GM18508 (cell line): Measurements from ENCODE around the gene KCNT2.
"Not testable (repeated sequence)": the region's sequence is repeated elsewhere in the genome, so short reads cannot be mapped to it uniquely, and the experiment has no call there.

Experiments used
- ATAC-seq: cut with Tn5 transposase; IDR thresholded peaks from one replicate; pipeline ENCODE4 v1.9.1; 2021; ENCODE audit warnings: moderate number of reproducible peaks; ENCODE audit not compliant: insufficient read depth, unreplicated experiment

The KCNT2 gene

DNA sequence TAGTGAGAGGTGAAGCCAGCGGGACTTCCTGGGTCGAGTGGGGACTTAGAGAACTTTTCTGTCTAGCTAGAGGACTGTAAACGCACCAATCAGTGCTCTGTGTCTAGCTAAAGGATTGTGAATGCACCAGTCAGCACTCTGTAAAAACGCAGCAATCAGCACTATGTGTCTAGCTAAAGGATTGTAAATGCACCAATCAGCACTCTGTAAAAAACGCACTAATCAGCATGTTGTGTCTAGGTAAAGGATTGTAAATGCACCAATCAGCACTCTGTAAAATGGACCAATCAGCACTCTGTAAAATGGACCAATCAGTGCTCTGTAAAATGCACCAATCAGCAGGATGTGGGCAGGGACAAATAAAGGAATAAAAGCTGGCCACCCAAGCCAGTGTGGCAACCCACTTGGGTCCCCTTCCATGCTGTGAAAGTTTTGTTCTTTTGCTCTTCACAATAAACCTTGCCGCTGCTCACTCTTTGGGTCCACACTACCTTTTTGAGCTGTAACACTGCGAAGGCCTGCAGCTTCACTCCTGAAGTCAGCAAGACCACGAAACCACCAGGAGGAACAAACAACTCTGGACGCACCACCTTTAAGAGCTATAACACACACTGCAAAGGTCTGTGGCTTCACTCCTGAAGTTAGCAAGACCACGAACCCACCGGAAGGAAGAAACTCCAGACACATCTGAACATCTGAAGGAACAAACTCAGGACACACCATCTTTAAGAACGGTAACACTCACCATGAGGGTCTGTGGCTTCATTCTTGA, 85.5 kb downstream of the KCNT2 start:
- ATAC-seq: not testable (repeated sequence)

DNA sequence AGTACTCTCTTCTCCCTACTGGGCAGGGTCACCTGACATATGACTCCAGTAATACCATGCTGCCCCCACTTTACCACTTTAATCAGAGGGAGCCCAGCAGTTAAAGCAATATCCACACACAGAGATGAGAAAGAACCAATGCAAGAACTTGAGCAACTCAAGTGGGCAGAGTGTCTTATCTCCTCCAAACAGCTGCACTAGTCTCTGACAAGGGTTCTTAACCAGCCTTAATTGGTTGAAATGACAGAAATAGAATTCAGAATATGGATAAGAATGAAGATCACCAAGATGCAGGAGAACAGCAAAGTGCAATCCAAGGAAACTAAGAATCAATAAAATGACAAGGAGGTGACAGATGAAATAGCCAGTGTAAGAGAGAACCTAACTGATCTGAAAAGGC, 91.0 kb downstream of the KCNT2 start:
- no peak for ATAC-seq

DNA sequence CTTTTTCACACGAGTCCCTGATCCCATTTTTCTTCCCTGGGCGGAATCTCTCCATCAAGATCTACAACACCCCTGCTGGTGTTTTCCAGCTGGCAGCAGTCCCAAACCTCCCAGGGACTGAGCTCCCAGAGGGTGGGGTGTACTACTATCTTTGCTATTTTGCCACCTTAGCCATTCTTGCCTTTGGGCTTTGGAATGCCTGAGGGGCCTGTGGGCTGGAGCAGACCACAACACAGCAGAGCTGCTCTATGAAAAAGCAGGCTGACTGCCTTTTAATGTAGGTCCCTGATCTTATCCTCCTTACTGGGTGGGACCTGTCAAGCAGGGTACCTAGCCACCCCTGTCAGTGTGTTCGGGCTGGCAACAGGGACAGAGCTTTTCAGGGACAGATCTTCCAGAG, 91.9 kb downstream of the KCNT2 start:
- ATAC-seq: no peak

DNA sequence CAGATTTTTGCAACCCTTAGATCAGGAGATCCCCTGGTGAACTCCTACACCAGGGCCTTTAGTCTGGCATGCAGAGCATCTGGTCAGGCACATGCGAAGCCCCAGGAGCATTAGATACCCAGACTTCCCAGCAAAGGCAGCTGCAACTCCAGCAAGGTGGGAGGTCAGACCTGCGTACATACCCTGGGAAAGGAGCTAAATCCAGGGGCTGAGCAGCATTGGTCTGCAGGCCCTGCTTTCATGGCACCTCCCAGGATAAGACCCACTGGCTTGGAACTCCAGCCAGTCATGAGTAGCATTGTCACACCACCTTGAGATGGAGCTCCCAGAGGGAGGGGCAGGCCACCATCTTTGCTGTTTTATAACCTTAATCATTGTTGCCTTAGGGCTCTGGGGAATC, 92.3 kb downstream of the KCNT2 start:
- no peak for ATAC-seq

DNA sequence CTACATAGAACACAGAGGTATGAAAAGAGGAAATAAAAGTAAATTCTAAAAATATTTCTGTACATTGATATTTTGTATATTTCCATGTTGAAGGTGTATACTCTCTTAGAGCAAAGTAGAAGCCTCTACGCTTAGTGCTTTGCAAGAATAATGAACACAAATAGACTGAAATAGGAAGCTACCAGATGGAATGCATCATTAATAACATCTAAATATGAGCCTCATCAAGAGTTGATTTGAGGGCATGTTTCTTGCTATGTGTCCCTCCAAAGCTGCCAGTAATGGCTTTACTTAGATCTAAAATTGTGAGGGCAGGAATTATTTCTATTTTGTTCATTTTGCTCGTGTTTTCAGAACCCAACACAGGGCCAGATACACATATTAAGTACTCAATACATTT, 94.4 kb downstream of the KCNT2 start:
- ATAC-seq: no peak

DNA sequence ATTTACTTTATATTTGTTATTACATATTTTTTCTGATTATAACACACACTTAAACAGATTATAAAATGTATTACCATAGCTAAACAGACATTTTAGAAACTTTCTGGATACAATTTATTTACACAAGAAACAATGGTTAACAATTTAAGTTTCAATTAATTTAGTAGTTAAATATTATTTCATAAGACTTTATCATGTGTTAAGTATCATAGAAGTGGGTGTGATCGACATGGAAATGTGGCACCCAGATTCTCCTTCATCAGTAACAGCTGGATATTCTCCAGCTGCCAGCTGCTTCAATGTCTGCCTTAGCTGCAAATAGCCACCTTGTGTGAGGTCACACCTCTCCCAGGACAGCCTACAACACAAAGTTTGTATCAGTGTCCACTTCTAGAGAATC, 97.8 kb downstream of the KCNT2 start:
- no peak for ATAC-seq

DNA sequence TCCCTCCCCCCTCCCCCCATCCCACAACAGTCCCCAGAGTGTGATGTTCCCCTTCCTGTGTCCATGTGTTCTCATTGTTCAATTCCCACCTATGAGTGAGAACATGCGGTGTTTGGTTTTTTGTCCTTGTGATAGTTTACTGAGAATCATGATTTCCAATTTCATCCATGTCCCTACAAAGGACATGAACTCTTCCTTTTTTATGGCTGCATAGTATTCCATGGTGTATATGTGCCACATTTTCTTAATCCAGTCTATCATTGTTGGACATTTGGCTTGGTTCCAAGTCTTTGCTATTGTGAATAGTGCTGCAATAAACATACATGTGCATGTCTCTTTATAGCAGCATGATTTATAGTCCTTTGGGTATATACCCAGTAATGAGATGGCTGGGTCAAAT, 104.0 kb downstream of the KCNT2 start:
- ATAC-seq: not testable (repeated sequence)

DNA sequence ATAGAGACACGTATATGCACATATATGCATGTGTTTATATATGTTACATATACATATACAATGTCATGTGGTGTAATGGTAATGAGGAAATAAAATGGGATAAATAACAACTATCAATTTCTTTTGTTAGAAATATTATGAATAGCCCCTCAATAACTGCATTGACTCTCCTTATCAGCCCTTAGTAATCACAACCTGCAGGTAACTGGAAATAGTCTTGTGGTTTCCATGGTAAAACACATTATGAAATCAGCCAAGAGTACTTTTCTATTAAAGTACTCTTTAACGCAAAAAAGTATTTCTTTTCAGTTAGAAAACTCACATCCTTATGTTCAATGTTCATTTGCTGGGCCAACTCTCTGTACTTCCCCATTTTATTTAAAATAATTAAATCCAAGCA, 105.8 kb downstream of the KCNT2 start:
- no peak for ATAC-seq

DNA sequence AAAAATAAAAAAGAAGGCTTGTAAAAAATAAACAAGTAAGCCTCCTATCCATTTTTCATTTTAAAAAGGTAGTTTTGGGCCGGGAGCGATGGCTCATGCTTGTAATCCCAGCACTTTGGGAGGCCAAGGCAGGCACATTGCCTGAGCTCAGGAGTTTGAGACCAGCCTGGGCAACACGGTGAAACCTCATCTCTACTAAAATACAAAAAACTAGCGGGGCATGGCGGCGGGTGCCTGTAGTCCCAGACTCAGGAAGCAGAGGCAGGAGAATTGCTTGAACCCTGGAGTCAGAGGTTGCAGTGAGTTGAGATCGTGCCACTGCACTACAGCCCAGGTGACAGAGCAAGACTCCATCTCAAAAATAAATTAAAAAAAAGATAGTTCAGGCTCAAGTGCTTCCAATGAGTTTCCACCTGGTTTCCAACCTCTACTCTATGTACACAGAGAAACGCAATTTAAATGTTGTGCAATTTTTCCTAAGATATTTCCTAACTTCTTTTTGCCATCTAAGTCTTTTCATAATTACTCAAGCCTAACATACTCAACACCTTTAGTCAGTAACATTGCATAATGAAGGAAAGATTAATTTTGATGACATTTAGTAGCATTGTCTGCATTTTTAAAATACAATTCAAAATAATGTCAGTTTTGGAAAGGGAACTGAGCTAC, 106.3 kb downstream of the KCNT2 start:
- no peak for ATAC-seq

DNA sequence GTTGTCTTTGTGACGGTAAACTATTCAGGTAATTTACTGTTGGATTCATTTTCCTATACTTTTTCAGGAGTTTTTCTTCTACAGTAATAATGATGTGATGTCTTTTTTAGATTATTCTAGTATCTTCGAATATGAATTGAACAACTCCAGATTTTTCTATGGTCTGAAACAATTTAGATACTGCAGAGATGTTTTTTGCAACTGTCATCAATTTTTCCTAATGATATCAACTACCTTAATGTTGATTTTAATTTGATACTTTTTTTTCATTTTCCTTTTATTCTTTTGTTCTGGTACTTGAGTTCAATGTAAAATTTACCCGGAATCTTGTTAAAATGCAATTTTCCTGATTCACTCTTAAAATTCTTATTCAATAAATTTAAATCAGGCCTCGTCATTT, 110.4 kb downstream of the KCNT2 start:
- ATAC-seq: no peak

DNA sequence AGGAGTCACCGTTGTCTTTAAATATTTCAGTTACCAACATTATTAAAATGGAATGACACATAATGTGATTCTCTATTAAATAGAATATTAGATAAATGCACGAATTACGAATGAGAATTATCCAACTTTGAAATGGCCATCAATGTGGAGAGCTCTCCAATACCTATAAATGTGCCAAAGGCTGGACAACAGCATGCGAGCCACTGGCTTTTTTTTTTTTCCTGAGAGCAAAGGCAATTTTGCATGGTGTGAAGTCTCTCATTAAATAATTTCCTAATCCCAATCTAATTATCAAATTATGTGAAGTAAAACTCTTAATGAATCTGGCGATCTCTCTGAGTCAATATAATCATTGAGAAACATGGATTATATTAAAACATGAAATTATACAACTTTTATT, 113.5 kb downstream of the KCNT2 start:
- no peak for ATAC-seq

DNA sequence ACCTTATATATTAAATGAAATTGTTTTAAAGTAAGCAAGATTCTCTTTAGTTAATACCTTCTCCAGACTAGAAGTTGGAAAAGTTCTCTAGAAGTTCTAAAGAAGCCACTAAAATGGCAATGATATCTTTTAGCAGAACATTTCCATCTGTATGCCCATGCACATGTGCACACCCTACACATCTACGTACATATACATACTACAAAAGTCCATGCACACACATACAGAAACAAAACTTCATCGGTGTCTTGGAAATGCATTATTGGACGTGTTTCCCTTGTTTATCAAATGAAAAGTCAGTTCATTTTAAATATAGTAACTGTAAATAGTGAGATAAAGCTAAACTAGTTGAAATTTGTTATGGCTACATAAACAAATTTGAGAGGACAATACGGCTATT, 114.4 kb downstream of the KCNT2 start:
- ATAC-seq: no peak

DNA sequence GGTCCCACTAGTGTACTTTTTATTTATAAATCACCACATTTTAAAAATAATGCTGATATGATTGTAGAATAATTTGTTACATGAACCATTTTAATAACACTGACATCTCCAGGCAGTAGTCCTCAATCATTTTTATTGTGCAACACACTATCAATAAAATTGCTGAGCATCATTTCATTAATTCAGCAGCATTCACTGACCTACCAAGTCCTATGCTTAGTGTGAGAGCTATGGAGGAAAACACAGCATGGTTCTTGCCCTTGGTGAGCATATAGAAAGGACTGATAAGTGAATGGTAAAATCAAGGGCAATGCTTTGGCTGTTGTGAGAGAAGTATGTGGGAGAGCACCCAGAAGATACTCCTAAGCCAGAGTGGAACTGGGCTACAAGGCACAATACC, 119.7 kb downstream of the KCNT2 start:
- ATAC-seq: no peak

DNA sequence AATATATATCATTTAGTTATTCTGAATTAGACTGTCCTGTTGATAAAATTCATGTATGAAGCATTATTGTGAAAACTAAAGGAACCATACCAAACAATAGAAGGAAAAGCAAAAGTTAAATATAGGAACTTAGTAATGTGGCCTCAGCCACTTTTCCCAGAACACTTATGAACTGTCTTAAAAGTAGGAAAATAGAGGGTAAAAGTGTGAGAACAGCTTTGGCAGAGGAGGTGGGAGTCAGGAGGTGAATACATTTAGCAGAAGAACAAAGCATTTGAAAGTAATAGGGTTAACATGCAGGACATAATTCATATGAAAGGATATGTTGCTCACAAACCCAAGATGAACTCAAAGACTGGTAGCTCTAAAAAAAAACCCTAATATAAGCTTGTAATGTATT, 121.9 kb downstream of the KCNT2 start:
- ATAC-seq: no peak

DNA sequence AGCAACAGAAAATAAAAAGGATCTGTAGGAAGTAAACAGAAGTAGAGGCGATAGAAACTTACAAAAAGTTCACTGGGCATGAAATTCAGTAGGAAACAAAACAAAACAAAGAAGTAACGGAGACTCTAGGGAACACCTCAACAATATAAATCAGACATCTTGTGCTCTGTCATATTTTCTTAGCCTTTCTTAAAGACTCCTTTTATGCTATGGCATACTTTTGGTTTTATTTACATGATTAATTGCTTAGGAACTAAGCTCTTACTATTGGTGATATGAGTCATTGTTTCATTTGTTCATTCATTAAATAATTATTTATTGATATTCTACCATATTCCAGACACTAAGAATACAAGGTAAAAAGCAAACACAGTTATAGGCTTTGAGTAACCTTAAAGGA, 126.6 kb downstream of the KCNT2 start:
- ATAC-seq: no peak

DNA sequence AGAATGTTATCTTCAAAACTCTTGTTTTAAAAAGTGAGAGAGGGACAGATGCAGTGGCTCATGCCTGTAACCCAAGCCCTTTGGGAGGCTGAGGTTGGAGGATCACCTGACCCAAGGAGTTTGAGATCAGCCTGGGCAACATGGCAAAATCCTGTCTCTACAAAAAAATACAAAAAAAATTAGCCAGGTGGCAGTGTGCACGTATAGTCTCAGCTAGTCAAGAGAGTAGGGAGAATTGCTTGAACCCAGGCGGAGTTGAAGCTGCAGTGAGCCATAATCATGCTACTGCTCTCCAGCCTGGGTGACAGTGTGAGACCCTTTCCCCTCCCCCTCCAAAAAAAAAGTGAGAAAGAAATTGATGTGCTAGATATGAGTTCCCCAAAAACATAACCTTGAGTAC, 131.0 kb downstream of the KCNT2 start:
- ATAC-seq: no peak

DNA sequence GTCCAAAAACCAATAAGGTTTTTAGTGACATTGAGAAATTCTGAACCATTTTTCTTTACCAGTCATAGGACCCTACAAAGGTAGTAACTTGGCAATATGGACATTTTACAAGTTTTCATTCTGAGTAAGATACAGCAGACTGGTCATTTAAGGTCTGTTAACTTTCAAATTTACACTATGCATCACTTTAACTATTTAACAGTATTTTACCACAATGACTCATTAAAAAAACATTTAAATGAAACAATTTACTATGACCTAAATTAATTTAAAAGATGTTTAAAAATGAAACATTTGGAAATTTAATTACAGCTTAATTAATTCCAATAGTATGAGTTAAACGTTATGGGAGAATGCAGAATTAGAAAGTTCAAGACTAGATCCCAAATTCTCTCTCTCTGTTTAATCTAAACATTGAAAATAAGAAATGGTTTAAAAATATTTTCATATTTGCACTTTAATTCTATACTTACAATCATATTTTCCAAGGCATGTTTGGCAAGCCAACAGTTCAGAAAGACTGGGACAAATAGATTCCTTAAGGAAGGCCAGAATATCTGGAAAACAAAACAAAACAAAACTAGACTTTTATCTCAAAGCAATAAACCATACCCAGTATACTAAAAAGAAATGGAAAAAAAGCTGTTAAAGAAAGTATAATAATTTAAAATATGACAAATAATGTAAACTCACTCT, 140.9 kb downstream of the KCNT2 start:
- no peak for ATAC-seq

DNA sequence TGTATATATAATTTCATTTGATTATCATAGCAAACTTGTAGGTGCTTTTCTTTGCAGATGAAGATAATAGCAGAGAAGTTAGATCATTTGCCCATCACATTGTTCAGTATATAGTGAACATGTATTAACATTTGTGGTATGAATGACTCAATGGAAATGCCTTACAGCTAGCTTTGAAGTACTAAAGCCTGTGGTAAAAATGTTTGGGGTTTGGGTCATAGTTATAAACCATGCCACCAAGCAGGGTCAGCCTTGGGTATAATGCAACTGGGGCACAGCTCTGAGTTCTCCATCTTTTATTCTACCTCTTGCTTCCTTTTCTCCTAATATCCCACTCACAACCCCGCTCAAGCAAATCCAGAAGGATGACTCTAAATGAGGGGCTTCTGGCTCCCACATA, 141.6 kb downstream of the KCNT2 start:
- ATAC-seq: no peak

DNA sequence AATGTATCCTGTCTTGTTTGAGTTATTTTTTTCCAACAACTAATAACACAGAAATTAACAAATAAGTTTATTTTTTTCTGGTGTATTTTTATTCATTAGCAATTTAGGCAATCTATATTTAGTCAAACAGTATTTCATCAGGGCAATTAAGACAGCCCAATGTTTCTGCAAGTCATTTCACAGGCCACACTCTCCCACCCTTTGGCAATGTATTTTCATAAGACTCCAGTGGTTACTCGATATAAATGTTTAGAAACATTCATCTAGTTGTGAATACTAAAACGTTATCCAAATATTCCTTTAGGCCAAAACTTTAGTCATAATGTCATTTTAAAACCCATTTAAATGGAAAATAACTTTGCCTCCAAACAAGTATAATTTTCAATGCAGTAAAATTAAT, 142.1 kb downstream of the KCNT2 start:
- ATAC-seq: no peak

DNA sequence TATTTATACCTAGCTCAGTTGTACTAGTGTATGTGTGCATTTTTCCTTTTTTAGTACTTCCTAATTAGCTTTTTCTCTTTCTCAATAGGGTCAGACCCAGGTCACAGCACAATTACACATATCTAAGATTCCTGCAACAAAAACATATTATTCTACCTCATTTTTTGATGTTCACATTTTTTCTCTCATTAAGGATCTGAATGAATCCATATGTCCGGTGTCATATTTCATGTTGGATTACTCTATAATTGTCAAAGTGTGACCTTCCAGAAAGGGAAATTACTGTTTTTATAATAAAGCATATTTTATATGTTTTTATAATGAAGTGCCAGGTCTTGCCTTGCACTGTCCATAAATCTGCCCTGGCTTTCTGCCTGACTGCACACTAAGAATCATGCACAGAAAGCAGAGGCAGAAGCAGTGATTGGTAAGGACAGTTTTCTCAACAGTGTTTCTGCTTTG, 143.7 kb downstream of the KCNT2 start:
- ATAC-seq: no peak

DNA sequence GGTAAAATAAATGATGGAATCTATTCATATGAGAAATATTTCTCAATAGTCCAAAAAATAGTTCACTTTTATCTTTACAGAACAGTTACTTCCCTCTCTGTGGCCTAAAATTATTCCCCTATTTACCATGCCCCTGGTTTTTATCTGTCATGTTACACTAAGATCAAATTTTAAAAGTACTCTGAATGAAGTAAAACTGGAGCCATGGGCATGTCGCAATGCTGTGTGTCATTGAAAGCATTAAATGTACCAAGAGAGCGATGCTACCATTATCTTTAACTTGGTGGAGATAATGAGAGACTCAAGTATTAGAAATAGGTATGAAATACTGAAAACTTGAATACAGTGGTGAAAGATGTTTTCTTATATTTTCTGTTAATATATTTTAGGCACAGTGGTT, 146.2 kb downstream of the KCNT2 start:
- no peak for ATAC-seq
